ENCODE results near the gene FOXJ1.

The FOXJ1 gene

GRCh38 chr17:76089680-76090516 is 51.1 kb downstream of the FOXJ1 start:
- H3K27me3 ChIP-seq (ENCODE audit: control insufficient read depth, low read length), result no peaks in the 10 kb centered on the region
- H3K36me3 ChIP-seq (ENCODE audit: control insufficient read depth, low read length), result peaks cover 45% of the 10 kb centered on the region
- no peaks in the 10 kb centered on the region for H3F3A ChIP-seq (ENCODE audit: control insufficient read depth, insufficient read depth)
- no peaks in the 10 kb centered on the region for H3K9me2 ChIP-seq (replicated peaks; ENCODE audit: control insufficient read depth, low read length)
- H3K79me2 ChIP-seq (ENCODE audit: control insufficient read depth, low read length), result no peaks in the 10 kb centered on the region
- no peaks in the 10 kb centered on the region for H4K20me1 ChIP-seq (ENCODE audit: control insufficient read depth, insufficient read depth, low read depth, low read length)
- no peak overlapping the region for H3K4me3 ChIP-seq (ENCODE audit: low read length)
- H3K4me2 ChIP-seq (ENCODE audit: low read length), result no peak overlapping the region
- TF ChIP-seq EZH2phosphoT487 (IDR thresholded peaks at IDR 0.05; ENCODE audit: borderline replicate concordance, low read length), result no peak
- no peak for TF ChIP-seq CTCF (IDR thresholded peaks at IDR 0.05; ENCODE audit: low read depth, low read length, poor library complexity, severe bottlenecking)
- H3K27ac ChIP-seq (ENCODE audit: low read depth, low read length), result no peak overlapping the region
- H3K9me3 ChIP-seq (ENCODE audit: control insufficient read depth, insufficient read depth, low read length), result no peaks in the 10 kb centered on the region
- H3K4me1 ChIP-seq (ENCODE audit: control insufficient read depth, low read length), result no peaks in the 10 kb centered on the region

- no peak overlapping the region for H3K27ac ChIP-seq (ENCODE audit: low read depth, low read length)
- H3K4me2 ChIP-seq (ENCODE audit: low read length), result no peak overlapping the region
- H3K9me2 ChIP-seq (replicated peaks; ENCODE audit: control insufficient read depth, low read length), result no peaks in the 10 kb centered on the region
- H3K36me3 ChIP-seq (ENCODE audit: control insufficient read depth, low read length), result peaks cover 48% of the 10 kb centered on the region
- no peaks in the 10 kb centered on the region for H3F3A ChIP-seq (ENCODE audit: control insufficient read depth, insufficient read depth)
- H3K27me3 ChIP-seq (ENCODE audit: control insufficient read depth, low read length), result no peaks in the 10 kb centered on the region
- no peak for TF ChIP-seq EZH2phosphoT487 (IDR thresholded peaks at IDR 0.05; ENCODE audit: borderline replicate concordance, low read length)
- no peak for TF ChIP-seq CTCF (IDR thresholded peaks at IDR 0.05; ENCODE audit: low read depth, low read length, poor library complexity, severe bottlenecking)
- H3K9me3 ChIP-seq (ENCODE audit: control insufficient read depth, insufficient read depth, low read length), result no peaks in the 10 kb centered on the region
- no peak overlapping the region for H3K4me3 ChIP-seq (ENCODE audit: low read length)
- H3K79me2 ChIP-seq (ENCODE audit: control insufficient read depth, low read length), result no peaks in the 10 kb centered on the region
- H4K20me1 ChIP-seq (ENCODE audit: control insufficient read depth, insufficient read depth, low read depth, low read length), result no peaks in the 10 kb centered on the region
- no peaks in the 10 kb centered on the region for H3K4me1 ChIP-seq (ENCODE audit: control insufficient read depth, low read length)
Measured at GRCh38 chr17:76088868-76089576, 52.0 kb downstream of the FOXJ1 start.

- no peaks in the 10 kb centered on the region for H3K27me3 ChIP-seq (ENCODE audit: control insufficient read depth, low read length)
- no peaks in the 10 kb centered on the region for H3F3A ChIP-seq (ENCODE audit: control insufficient read depth, insufficient read depth)
- H3K79me2 ChIP-seq (ENCODE audit: control insufficient read depth, low read length), result no peaks in the 10 kb centered on the region
- H3K9me3 ChIP-seq (ENCODE audit: control insufficient read depth, insufficient read depth, low read length), result no peaks in the 10 kb centered on the region
- H3K9me2 ChIP-seq (replicated peaks; ENCODE audit: control insufficient read depth, low read length), result no peaks in the 10 kb centered on the region
- H3K4me3 ChIP-seq (ENCODE audit: low read length), result no peak overlapping the region
- TF ChIP-seq EZH2phosphoT487 (IDR thresholded peaks at IDR 0.05; ENCODE audit: borderline replicate concordance, low read length), result no peak
- peak; percentile 43 for TF ChIP-seq CTCF (IDR thresholded peaks at IDR 0.05; ENCODE audit: low read depth, low read length, poor library complexity, severe bottlenecking)
- H3K36me3 ChIP-seq (ENCODE audit: control insufficient read depth, low read length), result peaks cover 43% of the 10 kb centered on the region
- H3K27ac ChIP-seq (ENCODE audit: low read depth, low read length), result no peak overlapping the region
- no peaks in the 10 kb centered on the region for H3K4me1 ChIP-seq (ENCODE audit: control insufficient read depth, low read length)
- H3K4me2 ChIP-seq (ENCODE audit: low read length), result no peak overlapping the region
- H4K20me1 ChIP-seq (ENCODE audit: control insufficient read depth, insufficient read depth, low read depth, low read length), result no peaks in the 10 kb centered on the region
Measured at GRCh38 chr17:76088041-76088867, 52.8 kb downstream of the FOXJ1 start.
